Neutrophil (primary cell): ENCODE data around the gene IARS1.

Experiments used
- H3K27ac ChIP-seq: fragments of 200-600 bp; sonication (generic); 2 replicates; pipeline ENCODE4 v1.5.1; 2016; ENCODE audit warnings: mild to moderate bottlenecking, moderate library complexity
- H3K27me3 ChIP-seq: fragments of 200-600 bp; sonication (generic); 2 replicates; pipeline ENCODE4 v1.6.0; 2016; ENCODE audit warnings: mild to moderate bottlenecking
- H3K36me3 ChIP-seq: fragments of 200-600 bp; sonication (generic); 2 replicates; pipeline ENCODE4 v1.5.1; 2017
- H3K4me1 ChIP-seq, 2 experiments: fragments of 200-600 bp in 1 of 2; sonication (generic) in 1 of 2; 1 replicate in 1 of 2; 2 replicates in 1 of 2; pipeline versions ENCODE4 v1.5.1 to v1.6.1; 2013 to 2016; ENCODE audit warnings: low read depth in 1 of 2, low read length in 1 of 2, mild to moderate bottlenecking in 1 of 2, moderate library complexity in 1 of 2; ENCODE audit not compliant: control insufficient read depth in 1 of 2, insufficient read depth in 1 of 2
- H3K4me3 ChIP-seq, 2 experiments: fragments of 200-600 bp in 1 of 2; sonication (generic) in 1 of 2; 1 replicate in 1 of 2; 2 replicates in 1 of 2; pipeline ENCODE4 v1.5.1; 2013 to 2016; ENCODE audit warnings: low read depth in 1 of 2, low read length in 1 of 2, mild to moderate bottlenecking in 1 of 2, moderate library complexity in 1 of 2
- H3K9me3 ChIP-seq: fragments of 200-600 bp; sonication (generic); 2 replicates; pipeline ENCODE4 v1.5.1; 2016
- CTCF ChIP-seq: fragments of 200-600 bp; sonication (generic); IDR thresholded peaks from 2 replicates; pipeline ENCODE4 v1.5.1; 2016; ENCODE audit warnings: antibody characterized with exemption

Gene IARS1

GRCh38 chr9:92324431-92324830 lies 30.9 kb upstream of the IARS1 start:
- Histone ChIP-seq H3K27ac (peak overlapping the region; percentile 91), H3K4me1 (peaks cover 23 to 32% of the 10 kb centered on the region in 2 experiments), H3K9me3 (no peaks in the 10 kb centered on the region), H3K27me3 (no peaks in the 10 kb centered on the region), H3K36me3 (peaks cover 13% of the 10 kb centered on the region), H3K4me3 (peak overlapping the region; percentile 72 to 97)
- no peak for TF ChIP-seq CTCF

- Histone ChIP-seq H3K27me3 (no peaks in the 10 kb centered on the region), H3K4me3 (no peak overlapping the region), H3K36me3 (peaks cover 60% of the 10 kb centered on the region), H3K9me3 (no peaks in the 10 kb centered on the region), H3K27ac (no peak overlapping the region), H3K4me1 (no peaks in the 10 kb centered on the region)
- no peak for TF ChIP-seq CTCF
Measured at GRCh38 chr9:92315456-92315855, 22.0 kb upstream of the IARS1 start.

GRCh38 chr9:92313624-92314012 lies 20.1 kb upstream of the IARS1 start:
- Histone ChIP-seq H3K9me3 (no peaks in the 10 kb centered on the region), H3K36me3 (peaks cover 61% of the 10 kb centered on the region), H3K4me1 (no peaks in the 10 kb centered on the region), H3K27me3 (no peaks in the 10 kb centered on the region), H3K27ac (no peak overlapping the region), H3K4me3 (no peak overlapping the region)
- TF ChIP-seq CTCF = no peak

- no peaks in the 10 kb centered on the region for H3K4me1 ChIP-seq
- H3K27me3 ChIP-seq = no peaks in the 10 kb centered on the region
- no peak overlapping the region for H3K27ac ChIP-seq
- no peak overlapping the region for H3K4me3 ChIP-seq
- TF ChIP-seq CTCF = no peak
- H3K9me3 ChIP-seq = no peaks in the 10 kb centered on the region
- peaks cover 63% of the 10 kb centered on the region for H3K36me3 ChIP-seq
Measured at GRCh38 chr9:92312887-92313623, 19.6 kb upstream of the IARS1 start.

- no peaks in the 10 kb centered on the region for H3K4me1 ChIP-seq
- no peaks in the 10 kb centered on the region for H3K27me3 ChIP-seq
- no peak for TF ChIP-seq CTCF
- H3K9me3 ChIP-seq = no peaks in the 10 kb centered on the region
- no peak overlapping the region for H3K4me3 ChIP-seq
- H3K36me3 ChIP-seq = peaks cover 65% of the 10 kb centered on the region
- H3K27ac ChIP-seq = no peak overlapping the region
Measured at GRCh38 chr9:92310562-92310961, 17.1 kb upstream of the IARS1 start.
